Suprapubic skin (tissue), 4 donors: Measurements from ENCODE around the gene RIPOR3. TPM values are rescaled to one million over a fixed set of nuclear protein-coding genes. Genes with fewer than 3 reads are reported as not detected.

Experiments
- DNase-seq, 2 donors: peaks; one replicate each; pipeline ENCODE4 v3.0.0-alpha.2; 2019; ENCODE audit warnings: low spot score in 2 of 2
- H3K27ac ChIP-seq: fragments of 200-600 bp; sonication (generic); one replicate; pipeline ENCODE4 v1.5.1; 2019
- H3K27me3 ChIP-seq: fragments of 200-600 bp; sonication (generic); one replicate; pipeline ENCODE4 v1.5.1; 2019
- H3K36me3 ChIP-seq: fragments of 200-600 bp; sonication (generic); one replicate; pipeline ENCODE4 v1.5.1; 2019
- H3K4me1 ChIP-seq: fragments of 200-600 bp; sonication (generic); one replicate; pipeline ENCODE4 v1.5.1; 2019
- H3K4me3 ChIP-seq: fragments of 200-600 bp; sonication (generic); one replicate; pipeline ENCODE4 v1.5.1; 2019; ENCODE audit warnings: mild to moderate bottlenecking
- H3K9me3 ChIP-seq: fragments of 200-600 bp; sonication (generic); one replicate; pipeline ENCODE4 v1.5.1; 2019
- EP300 ChIP-seq: sonication (generic); formaldehyde crosslinking; IDR thresholded peaks from one replicate; pipeline ENCODE4 v1.6.1; 2017; ENCODE audit warnings: antibody characterized with exemption
- POLR2A ChIP-seq, 2 donors: fragments of 450-650 bp; IDR thresholded peaks; one replicate each; pipeline ENCODE4 v1.6.1; 2017; ENCODE audit warnings: antibody characterized with exemption in 2 of 2, mild to moderate bottlenecking in 2 of 2, moderate library complexity in 2 of 2
- POLR2AphosphoS5 ChIP-seq, 3 donors: sonication (generic); formaldehyde crosslinking; IDR thresholded peaks; one replicate each; pipeline ENCODE4 v1.6.1; 2017; ENCODE audit warnings: antibody characterized with exemption in 3 of 3
- WGBS: methylation state at CpG from one replicate; pipeline ENCODE4 v1.1.5; 2018; 5-methylcytosine and 5-hydroxymethylcytosine counted together
- total RNA-seq, 4 donors: library from RNA; depleted of rRNA; stranded (reverse); fragments of >200 nt; gene quantifications; one replicate each; pipeline ENCODE4 v1.1.0, GENCODE V29; 2016
- TF ChIP-seq, protein P1 (sequence below), 2 donors: fragments of 200-600 bp in 1 of 2; fragments of 450-650 bp in 1 of 2; sonication (generic) in 1 of 2; IDR thresholded peaks; one replicate each; pipeline ENCODE4 v1.5.1; 2016 to 2019; ENCODE audit warnings: antibody characterized with exemption in 2 of 2, mild to moderate bottlenecking in 1 of 2, moderate library complexity in 1 of 2

Gene RIPOR3
- total RNA-seq, 4 donors from 2014 or later = 3.3 to 10.1 (median 5.3) TPM

DNA sequence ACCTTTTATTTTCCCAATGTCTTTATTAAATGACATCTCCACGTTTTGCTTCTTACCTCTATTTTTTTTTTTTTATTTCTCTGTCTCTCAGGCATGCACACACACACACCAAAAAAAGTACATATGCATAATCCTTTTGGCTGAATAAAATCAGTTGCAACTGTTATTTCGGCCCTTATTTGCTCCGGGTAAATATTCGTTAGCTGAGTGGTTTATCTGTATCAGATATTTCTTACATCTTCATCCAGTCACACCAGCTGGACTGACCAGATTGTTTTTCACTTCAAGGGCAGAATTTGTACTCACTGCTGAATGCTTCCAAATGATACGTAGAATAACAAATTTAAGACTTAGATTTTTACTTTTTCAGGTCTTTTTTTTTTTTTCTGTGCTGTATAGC is 135.7 kb downstream of the RIPOR3 start:
- DNase-seq = no peak
- TF ChIP-seq POLR2A (IDR thresholded peaks at IDR 0.05) (no peak), EP300 (no peak), POLR2AphosphoS5 (IDR thresholded peaks at IDR 0.05) (no peak)
- TF ChIP-seq, protein P1, sequence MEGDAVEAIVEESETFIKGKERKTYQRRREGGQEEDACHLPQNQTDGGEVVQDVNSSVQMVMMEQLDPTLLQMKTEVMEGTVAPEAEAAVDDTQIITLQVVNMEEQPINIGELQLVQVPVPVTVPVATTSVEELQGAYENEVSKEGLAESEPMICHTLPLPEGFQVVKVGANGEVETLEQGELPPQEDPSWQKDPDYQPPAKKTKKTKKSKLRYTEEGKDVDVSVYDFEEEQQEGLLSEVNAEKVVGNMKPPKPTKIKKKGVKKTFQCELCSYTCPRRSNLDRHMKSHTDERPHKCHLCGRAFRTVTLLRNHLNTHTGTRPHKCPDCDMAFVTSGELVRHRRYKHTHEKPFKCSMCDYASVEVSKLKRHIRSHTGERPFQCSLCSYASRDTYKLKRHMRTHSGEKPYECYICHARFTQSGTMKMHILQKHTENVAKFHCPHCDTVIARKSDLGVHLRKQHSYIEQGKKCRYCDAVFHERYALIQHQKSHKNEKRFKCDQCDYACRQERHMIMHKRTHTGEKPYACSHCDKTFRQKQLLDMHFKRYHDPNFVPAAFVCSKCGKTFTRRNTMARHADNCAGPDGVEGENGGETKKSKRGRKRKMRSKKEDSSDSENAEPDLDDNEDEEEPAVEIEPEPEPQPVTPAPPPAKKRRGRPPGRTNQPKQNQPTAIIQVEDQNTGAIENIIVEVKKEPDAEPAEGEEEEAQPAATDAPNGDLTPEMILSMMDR (IDR thresholded peaks at IDR 0.05) = no peak
- Histone ChIP-seq H3K4me3 (no peak overlapping the region), H3K27ac (no peak overlapping the region), H3K36me3 (peaks cover 7% of the 10 kb centered on the region), H3K27me3 (no peaks in the 10 kb centered on the region), H3K4me1 (peaks cover 8% of the 10 kb centered on the region), H3K9me3 (no peaks in the 10 kb centered on the region)
- WGBS = 84% methylated on average over 5 of the region's 5 CpGs

DNA sequence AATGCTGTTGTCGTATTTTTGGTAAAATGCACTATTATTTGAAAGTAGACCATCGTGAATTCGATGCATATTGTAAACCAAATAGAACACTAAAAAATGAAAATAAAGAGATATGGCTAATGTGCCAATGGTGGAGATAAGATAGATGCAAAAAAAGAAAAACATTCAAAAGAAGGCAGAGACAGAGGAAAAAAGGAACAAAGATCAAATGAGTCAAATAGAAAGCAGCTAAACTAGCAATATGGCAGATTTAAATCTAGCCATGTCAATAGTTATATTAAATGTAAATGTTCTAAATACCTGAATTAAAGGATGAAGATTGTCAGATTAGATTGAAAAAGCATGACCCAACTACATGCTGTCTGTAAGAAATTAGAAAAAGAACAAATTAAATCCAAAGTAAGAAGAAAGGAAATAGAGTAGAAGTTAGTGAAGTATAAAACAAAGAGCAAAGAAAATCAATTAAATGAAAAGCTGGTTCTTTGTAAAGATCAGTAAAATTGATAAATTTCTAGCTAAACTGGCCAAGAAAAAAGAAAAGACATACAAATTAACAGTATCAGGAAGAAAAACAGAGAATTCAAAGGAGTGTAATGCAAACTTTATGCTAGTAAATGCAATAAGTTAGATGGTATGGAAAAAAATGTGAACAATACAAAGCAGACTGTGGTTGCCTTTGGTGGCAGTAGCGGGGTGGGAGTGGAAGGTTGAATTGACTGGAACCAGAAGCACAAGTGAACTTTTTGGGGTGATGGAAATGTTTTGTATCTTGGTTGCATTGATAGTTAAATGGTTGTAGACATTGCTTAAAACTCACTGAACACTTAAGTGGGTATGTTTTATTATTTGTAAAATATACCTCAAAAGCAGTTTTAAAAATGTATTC is 136.4 kb downstream of the RIPOR3 start:
- Histone ChIP-seq H3K36me3 (peaks cover 7% of the 10 kb centered on the region), H3K27ac (no peak overlapping the region), H3K4me3 (no peak overlapping the region), H3K4me1 (peaks cover under 1% of the 10 kb centered on the region), H3K27me3 (no peaks in the 10 kb centered on the region), H3K9me3 (no peaks in the 10 kb centered on the region)
- no peak for DNase-seq
- TF ChIP-seq POLR2AphosphoS5 (IDR thresholded peaks at IDR 0.05) = no peak
- TF ChIP-seq POLR2A (IDR thresholded peaks at IDR 0.05) = no peak
- no peak for TF ChIP-seq EP300
- TF ChIP-seq, protein P1 (IDR thresholded peaks at IDR 0.05) = no peak
- 99% methylated on average over 4 of the region's 4 CpGs for WGBS

DNA sequence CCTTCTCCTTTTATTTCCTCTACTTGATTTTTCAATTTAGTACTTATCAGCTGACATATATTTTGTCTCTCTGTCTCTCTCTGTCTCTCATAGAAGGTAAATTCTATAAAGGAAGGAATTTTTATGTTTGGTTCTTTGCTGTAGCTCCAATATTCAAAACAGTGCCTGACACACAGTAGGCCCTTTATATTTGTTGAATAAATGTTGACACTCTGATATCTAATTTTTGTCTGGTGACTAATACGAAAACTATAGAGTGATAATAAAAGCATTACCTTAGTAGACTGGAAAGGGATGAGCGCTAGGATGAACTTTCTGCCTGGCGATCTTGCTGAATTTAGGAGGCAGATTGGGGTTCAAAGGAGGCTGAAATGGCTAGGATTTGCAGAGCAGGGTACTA is 138.4 kb downstream of the RIPOR3 start:
- no peaks in the 10 kb centered on the region for H3K9me3 ChIP-seq
- TF ChIP-seq EP300 (no peak), POLR2A (IDR thresholded peaks at IDR 0.05) (no peak), POLR2AphosphoS5 (IDR thresholded peaks at IDR 0.05) (no peak)
- TF ChIP-seq, protein P1 (IDR thresholded peaks at IDR 0.05) = no peak
- H3K4me1 ChIP-seq = peaks cover 14% of the 10 kb centered on the region

DNA sequence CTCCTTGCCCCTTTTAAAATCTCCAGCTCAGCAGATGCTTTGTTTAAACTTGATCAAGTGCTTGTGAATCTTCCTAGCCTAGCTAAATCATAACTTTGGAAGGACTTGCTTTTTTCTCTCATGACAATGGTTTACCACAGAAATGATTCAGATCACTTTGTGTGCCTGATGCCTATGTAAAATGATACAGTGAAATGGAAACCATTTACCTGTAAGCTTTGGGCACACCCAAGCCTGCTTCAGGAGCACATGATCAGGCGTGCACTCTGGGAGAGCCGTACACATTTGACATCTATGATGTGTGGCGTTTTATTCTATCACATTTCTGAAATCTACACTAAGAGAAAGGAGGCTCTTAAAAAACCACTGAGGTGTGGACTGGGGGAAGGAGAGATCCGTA is 140.1 kb downstream of the RIPOR3 start:
- TF ChIP-seq POLR2AphosphoS5 (IDR thresholded peaks at IDR 0.05) = no peak
- TF ChIP-seq POLR2A (IDR thresholded peaks at IDR 0.05) = no peak
- TF ChIP-seq EP300 = no peak
- TF ChIP-seq, protein P1 (IDR thresholded peaks at IDR 0.05) = no peak
- H3K4me1 ChIP-seq = peaks cover 18% of the 10 kb centered on the region
- 56% methylated on average over 4 of the region's 4 CpGs for WGBS
- no peak overlapping the region for H3K27ac ChIP-seq
- no peaks in the 10 kb centered on the region for H3K9me3 ChIP-seq
- no peaks in the 10 kb centered on the region for H3K36me3 ChIP-seq
- no peak overlapping the region for H3K4me3 ChIP-seq
- no peaks in the 10 kb centered on the region for H3K27me3 ChIP-seq
- no peak for DNase-seq

More for the DNA sequence above, 138.4 kb downstream of the RIPOR3 start:
- DNase-seq = no peak
- peaks cover 6% of the 10 kb centered on the region for H3K36me3 ChIP-seq
- WGBS = 94% methylated on average over 3 of the region's 3 CpGs
- H3K27ac ChIP-seq = no peak overlapping the region
- H3K4me3 ChIP-seq = no peak overlapping the region
- no peaks in the 10 kb centered on the region for H3K27me3 ChIP-seq

DNA sequence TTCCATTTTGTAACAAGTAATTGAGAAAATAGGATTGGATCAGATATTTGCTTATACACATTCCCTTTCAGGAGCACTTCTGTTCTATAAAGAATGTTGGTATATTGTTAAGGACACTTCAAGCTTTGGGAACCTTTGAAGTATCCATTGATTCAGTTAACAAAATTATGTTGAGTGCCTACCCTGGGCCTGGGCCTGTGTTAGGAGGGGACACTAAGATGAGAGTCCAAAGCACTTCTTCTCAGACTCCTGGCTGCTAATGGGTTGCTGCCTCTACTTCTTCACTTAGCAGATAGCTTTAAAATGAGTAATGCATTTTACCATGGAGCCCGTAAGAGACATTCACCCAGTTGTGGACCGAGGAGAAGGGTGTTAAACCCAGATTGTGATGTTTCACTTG is 140.8 kb downstream of the RIPOR3 start:
- DNase-seq = no peak
- Histone ChIP-seq H3K4me1 (peaks cover 18% of the 10 kb centered on the region), H3K27ac (no peak overlapping the region), H3K9me3 (no peaks in the 10 kb centered on the region), H3K4me3 (no peak overlapping the region), H3K27me3 (no peaks in the 10 kb centered on the region), H3K36me3 (no peaks in the 10 kb centered on the region)
- 88% methylated on average over 2 of the region's 2 CpGs for WGBS
- no peak for TF ChIP-seq POLR2AphosphoS5 (IDR thresholded peaks at IDR 0.05)
- no peak for TF ChIP-seq EP300
- TF ChIP-seq POLR2A (IDR thresholded peaks at IDR 0.05) = no peak
